Astrocyte of the cerebellum (primary cell): ENCODE measurements around the gene ADCY7.

ENCODE experiments used
- DNase-seq: peaks from one replicate; pipeline ENCODE4 v3.0.0-alpha.2; 2011; ENCODE audit warnings: low read depth
- H3K4me3 ChIP-seq: 2 replicates; pipeline ENCODE4 v1.5.1; 2011; ENCODE audit warnings: mild to moderate bottlenecking, low read depth, low read length, moderate library complexity
- in situ Hi-C: cut with HindIII; loops from 2 replicates; pipeline ENCODE4 v1.10.0; 2017; ENCODE audit warnings: low sequenced_read_pairs
- TF ChIP-seq, protein P1 (sequence below): IDR thresholded peaks from 2 replicates; pipeline ENCODE4 v1.5.1; 2012; ENCODE audit warnings: low read length, low read depth, moderate library complexity, mild to moderate bottlenecking; ENCODE audit errors: missing control alignments

The ADCY7 gene

GRCh38 chr16:50266337-50267091 is at the start of gene ADCY7:
ADCY7 (plus strand) TSS chr16:50266551; CDS start chr16:50288180, 21,629 bp downstream.
- peak within 1 kb of the TSS; percentile 32 for H3K4me3 ChIP-seq
- TF ChIP-seq, protein P1, sequence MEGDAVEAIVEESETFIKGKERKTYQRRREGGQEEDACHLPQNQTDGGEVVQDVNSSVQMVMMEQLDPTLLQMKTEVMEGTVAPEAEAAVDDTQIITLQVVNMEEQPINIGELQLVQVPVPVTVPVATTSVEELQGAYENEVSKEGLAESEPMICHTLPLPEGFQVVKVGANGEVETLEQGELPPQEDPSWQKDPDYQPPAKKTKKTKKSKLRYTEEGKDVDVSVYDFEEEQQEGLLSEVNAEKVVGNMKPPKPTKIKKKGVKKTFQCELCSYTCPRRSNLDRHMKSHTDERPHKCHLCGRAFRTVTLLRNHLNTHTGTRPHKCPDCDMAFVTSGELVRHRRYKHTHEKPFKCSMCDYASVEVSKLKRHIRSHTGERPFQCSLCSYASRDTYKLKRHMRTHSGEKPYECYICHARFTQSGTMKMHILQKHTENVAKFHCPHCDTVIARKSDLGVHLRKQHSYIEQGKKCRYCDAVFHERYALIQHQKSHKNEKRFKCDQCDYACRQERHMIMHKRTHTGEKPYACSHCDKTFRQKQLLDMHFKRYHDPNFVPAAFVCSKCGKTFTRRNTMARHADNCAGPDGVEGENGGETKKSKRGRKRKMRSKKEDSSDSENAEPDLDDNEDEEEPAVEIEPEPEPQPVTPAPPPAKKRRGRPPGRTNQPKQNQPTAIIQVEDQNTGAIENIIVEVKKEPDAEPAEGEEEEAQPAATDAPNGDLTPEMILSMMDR = no peak
- peak; percentile 32 for DNase-seq
- in situ Hi-C loops = no loop called here

DNA sequence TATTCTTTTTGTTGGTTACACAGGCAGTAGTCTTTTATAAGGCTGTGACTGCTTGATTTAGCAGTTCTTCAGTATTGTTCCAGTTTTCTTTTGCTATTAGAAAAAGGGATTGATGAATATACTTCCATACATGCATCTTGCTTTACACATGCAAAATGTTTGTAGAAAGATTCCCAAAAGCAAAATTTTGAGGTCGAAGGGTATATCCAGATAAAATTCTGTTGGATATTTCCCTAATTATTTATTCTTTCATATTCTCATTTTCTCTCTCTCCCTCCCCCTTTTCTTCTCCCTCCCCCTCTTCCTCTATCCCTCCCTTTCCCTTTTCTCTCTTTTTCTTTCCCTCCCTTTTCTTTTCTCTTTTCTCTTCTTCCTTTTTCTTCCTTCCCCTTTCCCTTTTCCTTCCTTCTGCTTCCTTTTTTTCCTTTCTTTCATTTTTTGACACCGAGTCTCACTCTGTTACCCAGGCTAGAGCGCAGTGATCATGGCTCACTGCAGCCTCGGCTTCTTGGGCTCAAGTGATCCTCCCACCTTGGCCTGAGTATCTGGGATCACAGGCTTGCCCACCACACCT is 46.9 kb upstream of the ADCY7 start:
- in situ Hi-C loops = no loop called here
- H3K4me3 ChIP-seq = no peak overlapping the region
- TF ChIP-seq, protein P1 = no peak
- DNase-seq = no peak

GRCh38 chr16:50224286-50224685 is 42.1 kb upstream of the ADCY7 start:
- DNase-seq = no peak
- in situ Hi-C loops = no loop called here
- H3K4me3 ChIP-seq = no peak overlapping the region
- TF ChIP-seq, protein P1 = no peak

DNA sequence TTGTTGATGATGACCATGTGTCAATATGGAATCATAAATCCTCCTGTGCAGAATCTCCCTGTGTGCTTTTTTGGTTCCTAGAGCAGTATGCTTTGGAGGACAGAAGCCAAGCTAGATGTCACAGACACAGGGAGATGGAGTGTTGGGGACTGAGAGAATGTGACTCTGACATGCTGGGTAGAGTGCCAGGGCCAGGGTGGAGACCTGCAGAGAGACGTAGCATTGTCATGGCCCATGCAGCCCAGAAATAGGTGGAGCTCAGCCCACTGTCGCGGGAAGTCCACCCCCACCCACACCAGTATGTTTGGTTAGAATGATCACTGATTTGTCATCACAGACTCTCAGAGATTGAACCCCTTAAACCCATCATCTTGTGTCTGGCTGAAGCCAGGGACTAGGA is 39.2 kb upstream of the ADCY7 start:
- TF ChIP-seq, protein P1 = no peak
- no peak overlapping the region for H3K4me3 ChIP-seq
- in situ Hi-C loops = no loop called here
- no peak for DNase-seq

DNA sequence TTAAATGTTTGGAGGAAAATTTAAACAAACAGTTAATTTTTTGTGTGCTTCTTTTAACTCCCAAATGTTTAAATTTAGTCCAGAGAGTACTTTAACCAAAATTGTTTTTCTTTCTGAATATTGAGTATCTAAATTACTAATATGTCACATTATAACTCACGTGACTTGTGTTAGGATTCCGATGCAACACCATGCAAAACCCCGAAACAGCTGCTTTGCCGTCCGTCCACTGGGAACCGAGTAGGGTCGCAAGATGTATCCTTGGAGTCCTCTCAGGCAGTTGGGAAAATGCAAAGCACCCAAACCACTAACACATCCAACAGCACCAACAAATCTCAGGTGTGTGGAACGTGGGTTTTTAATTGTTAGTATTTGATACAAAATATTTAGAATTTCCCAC is 38.7 kb upstream of the ADCY7 start:
- TF ChIP-seq, protein P1 = no peak
- H3K4me3 ChIP-seq = no peak overlapping the region
- in situ Hi-C loops = no loop called here
- no peak for DNase-seq

DNA sequence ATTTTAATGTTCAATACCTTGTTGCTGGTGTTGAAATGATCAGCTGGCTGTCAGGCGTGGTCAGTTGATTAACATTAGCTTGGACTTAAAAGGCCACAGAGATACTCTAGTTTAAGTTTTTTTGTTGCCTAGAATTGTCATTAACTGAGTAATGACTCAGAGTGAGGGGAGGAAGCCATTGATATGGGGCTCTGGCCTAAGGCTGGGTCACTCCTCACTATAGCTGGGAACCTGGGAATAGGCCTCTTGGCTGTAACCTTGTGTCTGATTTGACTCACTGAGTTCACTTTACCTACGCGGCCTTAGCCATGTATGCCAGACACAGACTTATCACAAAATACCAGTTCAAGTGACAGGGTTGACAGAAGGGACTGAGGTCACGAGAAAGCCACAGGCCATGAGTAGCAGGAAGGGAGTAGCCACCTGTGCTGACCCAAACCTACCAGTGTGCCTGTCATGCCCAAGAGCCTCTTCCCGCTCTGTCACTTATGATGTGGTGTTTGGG is 37.9 kb upstream of the ADCY7 start:
- H3K4me3 ChIP-seq = no peak overlapping the region
- TF ChIP-seq, protein P1 = no peak
- in situ Hi-C loops = no loop called here
- no peak for DNase-seq
